IMR-90 (cell line): ENCODE measurements around the gene ACSF2. TPM values are rescaled to one million over a fixed set of nuclear protein-coding genes. Genes with fewer than 3 reads are reported as not detected.

ENCODE experiments used
- ATAC-seq: fragments of 200-7000 bp; cut with Tn5 transposase; 2 replicates; pipeline ENCODE4 v1.9.1; 2020; ENCODE audit warnings: low read depth, mild to moderate bottlenecking, moderate library complexity
- BruUV-seq: library from RNA; stranded (reverse); fragments of 400-500 nt; replicated peaks from 2 replicates; lab custom pipeline; 2021; lab: Mats Ljungman, UMichigan
- CTCF ChIA-PET: fragments of 300-600 bp; formaldehyde crosslinking; extraction: SDS; loops from one replicate; lab custom pipeline; 2021; ENCODE audit warnings: antibody characterized with exemption; lab: Yijun Ruan, JAX
- POLR2A ChIA-PET: fragments of 300-600 bp; sonication (Branson Sonifier 250); formaldehyde crosslinking; loops from one replicate; lab custom pipeline; 2022; ENCODE audit warnings: antibody characterized with exemption; ENCODE audit not compliant: unreplicated experiment; lab: Charles Lee
- DNase-seq: peaks from one replicate; pipeline ENCODE4 v3.0.0; 2013
- H2AFZ ChIP-seq: replicated peaks from 2 replicates; pipeline ENCODE3; 2013; ENCODE audit warnings: low read length, mild to moderate bottlenecking; ENCODE audit not compliant: poor library complexity
- H2AK5ac ChIP-seq: 2 replicates; pipeline ENCODE4 v1.6.1; 2013; ENCODE audit warnings: low read depth, low read length, inconsistent platforms
- H2AK9ac ChIP-seq: replicated peaks from 2 replicates; pipeline ENCODE3; 2013; ENCODE audit warnings: mild to moderate bottlenecking, low read depth, low read length, moderate library complexity; ENCODE audit not compliant: poor library complexity
- H2BK120ac ChIP-seq: 2 replicates; pipeline ENCODE4 v1.6.1; 2013; ENCODE audit warnings: low read depth, low read length, inconsistent platforms
- H2BK15ac ChIP-seq: 3 replicates; pipeline ENCODE4 v1.6.1; 2013; ENCODE audit warnings: low read depth, low read length, inconsistent platforms
- H2BK20ac ChIP-seq: 2 replicates; pipeline ENCODE4 v1.6.1; 2013; ENCODE audit warnings: low read depth, mild to moderate bottlenecking, inconsistent platforms, low read length, moderate library complexity
- H2BK5ac ChIP-seq: 2 replicates; pipeline ENCODE4 v1.6.1; 2013; ENCODE audit warnings: mild to moderate bottlenecking, low read depth, low read length, inconsistent platforms; ENCODE audit not compliant: poor library complexity, severe bottlenecking
- H3K14ac ChIP-seq: replicated peaks from 2 replicates; pipeline ENCODE4 v1.6.1; 2013; ENCODE audit warnings: low read depth, low read length, inconsistent platforms
- H3K18ac ChIP-seq: 2 replicates; pipeline ENCODE4 v1.6.1; 2013; ENCODE audit warnings: low read depth, low read length, control low read depth
- H3K23ac ChIP-seq: 2 replicates; pipeline ENCODE4 v1.6.1; 2013; ENCODE audit warnings: low read depth, low read length, inconsistent platforms
- H3K27ac ChIP-seq: 2 replicates; pipeline ENCODE4 v1.5.1; 2013; ENCODE audit warnings: mild to moderate bottlenecking, control low read depth, low read length; ENCODE audit not compliant: insufficient read depth
- H3K27me3 ChIP-seq: 2 replicates; pipeline ENCODE4 v1.6.1; 2013; ENCODE audit warnings: low read length; ENCODE audit not compliant: control insufficient read depth, insufficient read depth
- H3K36me3 ChIP-seq: 2 replicates; pipeline ENCODE4 v1.6.1; 2013; ENCODE audit warnings: low read length, mixed read lengths; ENCODE audit not compliant: control insufficient read depth, insufficient read depth
- H3K4ac ChIP-seq: 2 replicates; pipeline ENCODE4 v1.6.1; 2013; ENCODE audit warnings: low read depth, low read length, inconsistent platforms
- H3K4me1 ChIP-seq: 2 replicates; pipeline ENCODE4 v1.6.1; 2013; ENCODE audit warnings: low read length, mixed read lengths; ENCODE audit not compliant: control insufficient read depth, insufficient read depth
- H3K4me2 ChIP-seq: 2 replicates; pipeline ENCODE4 v1.6.1; 2013; ENCODE audit warnings: low read depth, mild to moderate bottlenecking, control low read depth, low read length, moderate library complexity
- H3K4me3 ChIP-seq: 2 replicates; pipeline ENCODE4 v1.5.1; 2013; ENCODE audit warnings: low read depth, mild to moderate bottlenecking, control low read depth, low read length, moderate library complexity; ENCODE audit not compliant: insufficient read depth
- H3K56ac ChIP-seq: 2 replicates; pipeline ENCODE4 v1.6.1; 2013; ENCODE audit warnings: low read length, inconsistent platforms; ENCODE audit not compliant: insufficient read depth; ENCODE audit errors: extremely low read depth
- H3K79me1 ChIP-seq, 2 experiments: 2 replicates each; pipeline ENCODE4 v1.6.1; 2013; ENCODE audit warnings: low read length in 2 of 2, inconsistent platforms in 1 of 2, low read depth in 1 of 2
- H3K9ac ChIP-seq: 2 replicates; pipeline ENCODE4 v1.6.1; 2013; ENCODE audit warnings: low read depth, low read length, control low read depth
- H3K9me1 ChIP-seq: 2 replicates; pipeline ENCODE4 v1.6.1; 2013; ENCODE audit warnings: low read length, inconsistent platforms; ENCODE audit not compliant: insufficient read depth
- H3K9me3 ChIP-seq: 2 replicates; pipeline ENCODE4 v1.6.1; 2013; ENCODE audit warnings: low read length; ENCODE audit not compliant: control insufficient read depth, insufficient read depth
- H4K20me1 ChIP-seq: 2 replicates; pipeline ENCODE4 v1.6.1; 2013; ENCODE audit warnings: low read length, inconsistent platforms; ENCODE audit not compliant: insufficient read depth
- H4K5ac ChIP-seq: 2 replicates; pipeline ENCODE4 v1.6.1; 2013; ENCODE audit warnings: mild to moderate bottlenecking, low read depth, low read length, control low read depth
- H4K8ac ChIP-seq, 2 experiments: 2 replicates each; pipeline ENCODE4 v1.6.1; 2013; ENCODE audit warnings: low read depth in 2 of 2, low read length in 2 of 2, control low read depth in 1 of 2, inconsistent platforms in 1 of 2
- H4K91ac ChIP-seq: 2 replicates; pipeline ENCODE4 v1.6.1; 2013; ENCODE audit warnings: low read depth, low read length, inconsistent platforms; ENCODE audit not compliant: insufficient read depth
- BHLHE40 ChIP-seq: fragments of 150-350 bp; IDR thresholded peaks from 2 replicates; pipeline ENCODE4 v1.6.1; 2016; ENCODE audit warnings: mild to moderate bottlenecking, low read depth, low read length
- CEBPB ChIP-seq: IDR thresholded peaks from 2 replicates; pipeline ENCODE4 v1.6.1; 2012; ENCODE audit warnings: low read depth, low read length, improper control_type of control experiment
- CHD1 ChIP-seq: IDR thresholded peaks from 2 replicates; pipeline ENCODE4 v1.6.1; 2012; ENCODE audit warnings: low read depth, low read length, improper control_type of control experiment
- CTCF ChIP-seq: conservative IDR thresholded peaks from 2 replicates; pipeline ENCODE4 v1.5.1; 2012; ENCODE audit warnings: mild to moderate bottlenecking, low read depth, low read length, improper control_type of control experiment
- ELK1 ChIP-seq: fragments of 150-350 bp; IDR thresholded peaks from 2 replicates; pipeline ENCODE4 v1.6.1; 2016; ENCODE audit warnings: low read depth, mild to moderate bottlenecking, low read length, moderate library complexity, borderline replicate concordance
- FOS ChIP-seq: fragments of 150-350 bp; IDR thresholded peaks from 2 replicates; pipeline ENCODE4 v1.6.1; 2016; ENCODE audit warnings: low read depth, low read length
- MAFK ChIP-seq: IDR thresholded peaks from 2 replicates; pipeline ENCODE4 v1.6.1; 2012; ENCODE audit warnings: low read depth, low read length, improper control_type of control experiment
- MAZ ChIP-seq: IDR thresholded peaks from 2 replicates; pipeline ENCODE4 v1.6.1; 2012; ENCODE audit warnings: low read depth, mild to moderate bottlenecking, low read length, improper control_type of control experiment, moderate library complexity, borderline replicate concordance
- MXI1 ChIP-seq: IDR thresholded peaks from 2 replicates; pipeline ENCODE4 v1.6.1; 2012; ENCODE audit warnings: low read depth, mild to moderate bottlenecking, low read length, moderate library complexity, borderline replicate concordance
- NFE2L2 ChIP-seq: fragments of 150-350 bp; IDR thresholded peaks from 2 replicates; pipeline ENCODE4 v1.6.1; 2016; ENCODE audit warnings: low read depth, mild to moderate bottlenecking, low read length
- POLR2A ChIP-seq: IDR thresholded peaks from 2 replicates; pipeline ENCODE4 v1.6.1; 2012; ENCODE audit warnings: mild to moderate bottlenecking, low read depth, low read length
- RAD21 ChIP-seq: IDR thresholded peaks from 2 replicates; pipeline ENCODE4 v1.6.1; 2012; ENCODE audit warnings: low read length, improper control_type of control experiment
- RCOR1 ChIP-seq: IDR thresholded peaks from 2 replicates; pipeline ENCODE4 v1.6.1; 2012; ENCODE audit warnings: mild to moderate bottlenecking, low read length, improper control_type of control experiment; ENCODE audit not compliant: insufficient replicate concordance
- RFX5 ChIP-seq: IDR thresholded peaks from 2 replicates; pipeline ENCODE4 v1.8.0; 2012; ENCODE audit warnings: low read depth, mild to moderate bottlenecking, low read length, moderate library complexity
- SMC3 ChIP-seq: fragments of 150-350 bp; IDR thresholded peaks from 2 replicates; pipeline ENCODE4 v1.6.1; 2016; ENCODE audit warnings: low read depth, mild to moderate bottlenecking, antibody characterized with exemption, low read length, moderate library complexity
- USF2 ChIP-seq: fragments of 150-350 bp; IDR thresholded peaks from 2 replicates; pipeline ENCODE4 v1.6.1; 2017; ENCODE audit warnings: mild to moderate bottlenecking, antibody characterized with exemption, low read length, low read depth
- WGBS, 2 experiments: methylation state at CpG; one replicate each; pipeline versions ENCODE4 v1.1.5 to v1.1.7; 2013; ENCODE audit warnings: missing lambda C conversion rate in 2 of 2; ENCODE audit not compliant: insufficient read length in 1 of 2; ENCODE audit errors: extremely low coverage in 2 of 2; 5-methylcytosine and 5-hydroxymethylcytosine counted together
- dilution Hi-C: fragments of 300-500 bp; cut with HindIII; formaldehyde crosslinking; loops from one replicate; pipeline ENCODE4 v1.14.3; 2018; ENCODE audit warnings: low sequenced_read_pairs; ENCODE audit not compliant: unreplicated experiment
- in situ Hi-C: fragments of 300-500 bp; cut with MboI; formaldehyde crosslinking; loops from 3 replicates; pipeline ENCODE4 v1.14.3; 2019; ENCODE audit warnings: low sequenced_read_pairs, inconsistent platforms, mixed read lengths
- intact Hi-C: fragments of 100-400 bp; cut with micrococcal nuclease; formaldehyde crosslinking; loops from 2 replicates; pipeline ENCODE4 v1.10.0; 2022
- polyA plus RNA-seq, 3 experiments: library from polyadenylated mRNA; depleted of rRNA; stranded (reverse); fragments of >200 nt; gene quantifications; 2 replicates each; pipeline ENCODE4 v1.2.3, GENCODE V29; 2012; ENCODE audit warnings: low replicate concordance in 1 of 3
- total RNA-seq: library from RNA; depleted of rRNA; stranded (reverse); fragments of >200 nt; gene quantifications from 2 replicates; pipeline ENCODE4 v1.2.3, GENCODE V29; 2012

The ACSF2 gene
- total and polyA plus RNA-seq, 2 of the 4 experiments (the other 2 are of a cell fraction): 18.5 to 27.2 TPM

- CTCF ChIA-PET: no interaction called here
- H3K4me1 ChIP-seq: no peaks in the 10 kb centered on the region; the same call in 1 of the 2 replicates
- WGBS, 2 experiments: 67% methylated on average over 2 of the region's 6 CpGs; no CpG with 5 or more reads in 1 of the 2 experiments
- H2BK20ac ChIP-seq: no peak overlapping the region
- no peak overlapping the region for H2BK120ac ChIP-seq
- peaks cover 7% of the 10 kb centered on the region; the same call in 1 of the 2 replicates for H3K9me1 ChIP-seq
- H2AFZ ChIP-seq: no peak overlapping the region
- H3K14ac ChIP-seq: no peak overlapping the region
- H3K4me2 ChIP-seq: no peak overlapping the region
- dilution Hi-C loops (no loop called here), intact Hi-C loops (no loop called here), in situ Hi-C loops (no loop called here)
- no peak overlapping the region for H3K4ac ChIP-seq
- ATAC-seq: no peak
- H2AK5ac ChIP-seq: no peak overlapping the region
- H4K5ac ChIP-seq: no peak overlapping the region
- no peak overlapping the region for H3K23ac ChIP-seq
- H3K18ac ChIP-seq: no peak overlapping the region
- H3K27ac ChIP-seq: no peak overlapping the region
- no peak overlapping the region for H2BK15ac ChIP-seq
- H3K9me3 ChIP-seq: no peaks in the 10 kb centered on the region
- no peak overlapping the region for H4K8ac ChIP-seq
- H3K27me3 ChIP-seq: peaks cover 2% of the 10 kb centered on the region; the same call in 1 of the 2 replicates
- no peak overlapping the region for H4K91ac ChIP-seq
- no peak overlapping the region for H3K56ac ChIP-seq
- POLR2A ChIA-PET: no interaction called here
- DNase-seq: no peak
- BruUV-seq: no TSS peak
- H2AK9ac ChIP-seq: no peak overlapping the region
- H3K36me3 ChIP-seq: peaks cover 14% of the 10 kb centered on the region; the same call in 1 of the 2 replicates
- H3K4me3 ChIP-seq: no peak overlapping the region
- no peak overlapping the region for H2BK5ac ChIP-seq
- no peak for TF ChIP-seq FOS
- TF ChIP-seq BHLHE40: no peak
- TF ChIP-seq MAFK: no peak
- TF ChIP-seq MAZ: no peak
- TF ChIP-seq RFX5: no peak
- TF ChIP-seq CTCF: no peak
- TF ChIP-seq CHD1: no peak
- no peak for TF ChIP-seq ELK1
- TF ChIP-seq NFE2L2: no peak
- no peak for TF ChIP-seq SMC3
- no peak for TF ChIP-seq POLR2A
- TF ChIP-seq RCOR1: no peak
- TF ChIP-seq USF2: no peak
- no peak for TF ChIP-seq RAD21
- no peak for TF ChIP-seq CEBPB
- no peak for TF ChIP-seq MXI1
- H3K9ac ChIP-seq: no peak overlapping the region
- H3K79me1 ChIP-seq: peaks cover 0 to 7% of the 10 kb centered on the region in 2 experiments; a peak in 1 of 4 replicates
- H4K20me1 ChIP-seq: 0 out of 2 replicates have a peak, but pooled peaks cover under 1% of the 10 kb centered on the region
Observed at GRCh38 chr17:50474523-50474922, 48.5 kb downstream of the ACSF2 start.
